Right lobe of liver (tissue), 6 donors: ENCODE results near the gene DDX27. TPM values are rescaled to one million over a fixed set of nuclear protein-coding genes. Genes with fewer than 3 reads are reported as not detected.

Experiments
- ATAC-seq, 4 donors: fragments of 200-7000 bp; cut with Tn5 transposase; one replicate each; pipeline ENCODE4 v1.9.1; 2020; ENCODE audit warnings: mild to moderate bottlenecking in 4 of 4, moderate library complexity in 4 of 4
- DNase-seq, 3 donors: peaks; one replicate each; pipeline ENCODE4 v3.0.0-alpha.2; 2020
- H3K27ac ChIP-seq, 3 donors: fragments of 200-600 bp; one replicate each; pipeline ENCODE4 v1.8.0; 2022
- H3K27me3 ChIP-seq, 2 donors: fragments of 200-600 bp; one replicate each; pipeline ENCODE4 v1.8.0; 2022
- H3K36me3 ChIP-seq, 4 donors: fragments of 200-600 bp; sonication (generic) in 1 of 4; one replicate each; pipeline versions ENCODE4 v1.5.1 to v1.8.0; 2017 to 2022; ENCODE audit warnings: control low read depth in 1 of 4
- H3K4me1 ChIP-seq, 4 donors: fragments of 200-600 bp; sonication (generic) in 1 of 4; one replicate each; pipeline versions ENCODE4 v1.5.1 to v1.8.0; 2017 to 2022; ENCODE audit warnings: control low read depth in 1 of 4
- H3K4me3 ChIP-seq, 3 donors: fragments of 200-600 bp; one replicate each; pipeline ENCODE4 v1.8.0; 2022
- H3K9me3 ChIP-seq, 4 donors: fragments of 200-600 bp; sonication (generic) in 1 of 4; one replicate each; pipeline versions ENCODE4 v1.5.1 to v1.8.0; 2017 to 2022; ENCODE audit warnings: control low read depth in 1 of 4
- POLR2A ChIP-seq: fragments of 450-650 bp; IDR thresholded peaks from one replicate; pipeline ENCODE4 v1.6.1; 2017; ENCODE audit warnings: antibody characterized with exemption, mild to moderate bottlenecking
- WGBS: methylation state at CpG from one replicate; pipeline ENCODE4 v1.1.6; 2018; ENCODE audit warnings: low coverage, low lambda C conversion rate; ENCODE audit not compliant: insufficient coverage; ENCODE audit errors: missing lambda C conversion rate; 5-methylcytosine and 5-hydroxymethylcytosine counted together
- intact Hi-C, 2 donors: fragments of 100-400 bp; cut with DNase I; formaldehyde crosslinking; loops; one replicate each; pipeline versions ENCODE4 v1.11.2 to v1.14.1; 2022
- total RNA-seq, 6 experiments: library from RNA; depleted of rRNA in 2 of 6; stranded (reverse); fragments of >200 nt in 2 of 6; fragmentation: NEBNext Ultra II Directional in 3 of 6; extraction: Animal tissue kit (Norgen Biotek cat#: 25700) in 3 of 6; gene quantifications; one replicate each; pipeline versions ENCODE4 v1.1.0 to v1.2.4, GENCODE V29; 2016 to 2023
- TF ChIP-seq, protein P1 (sequence below), 4 donors: fragments of 200-600 bp in 3 of 4; fragments of 450-650 bp in 1 of 4; IDR thresholded peaks; one replicate each; pipeline versions ENCODE4 v1.5.1 to v1.8.0; 2016 to 2022; ENCODE audit warnings: antibody characterized with exemption in 4 of 4, mild to moderate bottlenecking in 2 of 4
- donor health status: DM: no; HTN: yes; CAD: no.
- donor health status: DM: no; HTN: no; CAD: no.
- donor health status: DM: no; HTN: no; CAD: no.
- donor health status: DM: no; HTN: yes; CAD: no.
- donor health status: DM: no; HTN: yes; CAD: no.

DDX27 gene
- total RNA-seq, 6 experiments from 2014 or later, result 7.6 to 15.7 (median 11.6) TPM

DNA sequence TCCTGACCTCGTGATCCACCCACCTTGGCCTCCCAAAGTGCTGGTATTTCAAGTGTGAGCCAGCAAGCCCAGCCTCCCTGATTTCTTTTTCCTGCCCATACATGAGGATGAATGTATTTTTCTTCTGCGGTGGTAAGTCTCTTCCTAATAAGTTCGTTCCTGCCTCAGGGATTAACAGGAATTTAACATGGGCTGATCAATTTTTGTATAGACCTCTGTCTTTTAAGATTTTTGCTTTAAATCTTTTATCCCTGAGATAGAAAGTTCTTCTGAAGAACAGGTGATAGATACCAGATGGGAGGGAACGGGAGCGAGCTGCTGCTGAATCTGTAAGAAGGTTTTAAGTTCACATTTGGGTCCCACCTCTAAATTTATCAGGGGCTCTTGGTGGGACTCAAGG is 65.6 kb downstream of the DDX27 start:
- WGBS, result 92% methylated on average over 2 of the region's 5 CpGs
- ATAC-seq (no peak), DNase-seq (no peak)
- intact Hi-C loops, result no loop called here
- H3K4me1 ChIP-seq, result peaks cover 0 to 20% (median 5%) of the 10 kb centered on the region in 4 donors
- no peak overlapping the region for H3K4me3 ChIP-seq
- peaks cover 0 to 15% (median 0%) of the 10 kb centered on the region in 4 donors for H3K9me3 ChIP-seq
- H3K27ac ChIP-seq, result no peak overlapping the region
- peaks cover 17 to 88% (median 81%) of the 10 kb centered on the region in 4 donors for H3K36me3 ChIP-seq
- no peaks in the 10 kb centered on the region for H3K27me3 ChIP-seq
- TF ChIP-seq, protein P1, sequence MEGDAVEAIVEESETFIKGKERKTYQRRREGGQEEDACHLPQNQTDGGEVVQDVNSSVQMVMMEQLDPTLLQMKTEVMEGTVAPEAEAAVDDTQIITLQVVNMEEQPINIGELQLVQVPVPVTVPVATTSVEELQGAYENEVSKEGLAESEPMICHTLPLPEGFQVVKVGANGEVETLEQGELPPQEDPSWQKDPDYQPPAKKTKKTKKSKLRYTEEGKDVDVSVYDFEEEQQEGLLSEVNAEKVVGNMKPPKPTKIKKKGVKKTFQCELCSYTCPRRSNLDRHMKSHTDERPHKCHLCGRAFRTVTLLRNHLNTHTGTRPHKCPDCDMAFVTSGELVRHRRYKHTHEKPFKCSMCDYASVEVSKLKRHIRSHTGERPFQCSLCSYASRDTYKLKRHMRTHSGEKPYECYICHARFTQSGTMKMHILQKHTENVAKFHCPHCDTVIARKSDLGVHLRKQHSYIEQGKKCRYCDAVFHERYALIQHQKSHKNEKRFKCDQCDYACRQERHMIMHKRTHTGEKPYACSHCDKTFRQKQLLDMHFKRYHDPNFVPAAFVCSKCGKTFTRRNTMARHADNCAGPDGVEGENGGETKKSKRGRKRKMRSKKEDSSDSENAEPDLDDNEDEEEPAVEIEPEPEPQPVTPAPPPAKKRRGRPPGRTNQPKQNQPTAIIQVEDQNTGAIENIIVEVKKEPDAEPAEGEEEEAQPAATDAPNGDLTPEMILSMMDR (IDR thresholded peaks at IDR 0.05), result no peak
- TF ChIP-seq POLR2A, result no peak

DNA sequence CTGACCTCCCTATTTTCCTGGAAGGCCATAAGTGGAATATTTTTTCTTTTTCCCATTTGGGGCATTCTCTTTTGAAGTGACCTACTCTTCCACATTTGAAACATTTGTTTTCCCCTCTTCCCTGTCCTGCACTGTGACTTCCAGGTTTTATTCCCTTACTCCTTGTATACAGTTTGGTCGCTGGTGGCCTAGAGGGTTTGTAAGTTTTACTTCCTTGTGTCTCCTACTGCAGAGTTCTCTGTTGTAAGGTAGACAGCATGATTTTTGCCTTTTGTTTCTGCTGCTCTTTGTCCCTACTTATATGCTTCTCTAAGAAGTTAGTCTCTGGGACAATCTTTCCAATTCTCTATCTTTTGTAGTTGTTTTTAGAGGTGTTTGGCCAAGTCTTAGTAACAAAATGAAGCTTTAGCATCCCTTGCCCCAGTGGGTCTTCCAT is 66.0 kb downstream of the DDX27 start:
- no peak for DNase-seq
- H3K27ac ChIP-seq, result no peak overlapping the region
- no peak overlapping the region for H3K4me3 ChIP-seq
- no peak for TF ChIP-seq POLR2A
- TF ChIP-seq, protein P1 (IDR thresholded peaks at IDR 0.05), result no peak
- intact Hi-C loops, result no loop called here
- peaks cover 0 to 16% (median 3%) of the 10 kb centered on the region in 4 donors for H3K4me1 ChIP-seq
- ATAC-seq, result no peak
- peaks cover 0 to 15% (median 0%) of the 10 kb centered on the region in 4 donors for H3K9me3 ChIP-seq
- no peaks in the 10 kb centered on the region for H3K27me3 ChIP-seq
- peaks cover 17 to 85% (median 80%) of the 10 kb centered on the region in 4 donors for H3K36me3 ChIP-seq
- WGBS, result 92% methylated on average over 1 of the region's 1 CpG

DNA sequence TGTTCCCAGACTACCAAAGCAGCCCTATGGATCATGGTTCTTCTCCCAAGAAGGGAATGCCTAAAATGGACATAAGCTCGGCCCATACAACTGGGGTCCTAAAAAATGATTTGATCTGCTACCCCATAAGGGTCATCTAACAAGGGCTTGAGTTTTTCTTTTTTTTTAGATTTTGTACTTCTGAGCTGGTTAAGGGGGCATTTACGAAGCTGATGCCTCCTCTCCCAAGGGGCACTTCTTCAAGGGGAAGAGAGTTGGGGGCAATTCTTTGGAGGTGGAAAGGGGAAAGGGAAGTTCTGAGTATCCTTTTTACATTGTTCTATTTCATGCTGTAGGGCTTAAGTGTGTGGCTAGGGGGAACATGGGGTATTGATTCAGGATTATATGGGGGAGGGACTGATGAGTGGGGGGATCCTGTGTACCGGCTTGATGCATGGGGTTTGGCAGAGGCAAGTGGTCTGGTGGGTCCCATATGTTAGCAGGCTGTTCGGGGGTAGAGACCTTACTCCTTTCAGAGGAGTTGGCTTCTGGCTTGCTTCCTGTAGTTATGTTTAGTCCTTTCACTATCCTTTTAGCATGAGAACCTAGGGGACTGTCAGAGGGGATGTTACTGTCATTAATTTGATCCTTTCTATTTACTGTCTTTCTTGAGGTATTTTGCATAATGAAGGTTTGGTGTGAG is 66.7 kb downstream of the DDX27 start:
- H3K4me1 ChIP-seq, result peaks cover 0 to 10% (median 3%) of the 10 kb centered on the region in 4 donors
- no peak overlapping the region for H3K27ac ChIP-seq
- WGBS, result 90% methylated on average over 3 of the region's 4 CpGs
- ATAC-seq (no peak), DNase-seq (no peak)
- no peaks in the 10 kb centered on the region for H3K27me3 ChIP-seq
- intact Hi-C loops, result no loop called here
- TF ChIP-seq POLR2A, result no peak
- TF ChIP-seq, protein P1 (IDR thresholded peaks at IDR 0.05), result no peak
- no peak overlapping the region for H3K4me3 ChIP-seq
- peaks cover 17 to 84% (median 74%) of the 10 kb centered on the region in 4 donors for H3K36me3 ChIP-seq
- H3K9me3 ChIP-seq, result peaks cover 0 to 15% (median 0%) of the 10 kb centered on the region in 4 donors

DNA sequence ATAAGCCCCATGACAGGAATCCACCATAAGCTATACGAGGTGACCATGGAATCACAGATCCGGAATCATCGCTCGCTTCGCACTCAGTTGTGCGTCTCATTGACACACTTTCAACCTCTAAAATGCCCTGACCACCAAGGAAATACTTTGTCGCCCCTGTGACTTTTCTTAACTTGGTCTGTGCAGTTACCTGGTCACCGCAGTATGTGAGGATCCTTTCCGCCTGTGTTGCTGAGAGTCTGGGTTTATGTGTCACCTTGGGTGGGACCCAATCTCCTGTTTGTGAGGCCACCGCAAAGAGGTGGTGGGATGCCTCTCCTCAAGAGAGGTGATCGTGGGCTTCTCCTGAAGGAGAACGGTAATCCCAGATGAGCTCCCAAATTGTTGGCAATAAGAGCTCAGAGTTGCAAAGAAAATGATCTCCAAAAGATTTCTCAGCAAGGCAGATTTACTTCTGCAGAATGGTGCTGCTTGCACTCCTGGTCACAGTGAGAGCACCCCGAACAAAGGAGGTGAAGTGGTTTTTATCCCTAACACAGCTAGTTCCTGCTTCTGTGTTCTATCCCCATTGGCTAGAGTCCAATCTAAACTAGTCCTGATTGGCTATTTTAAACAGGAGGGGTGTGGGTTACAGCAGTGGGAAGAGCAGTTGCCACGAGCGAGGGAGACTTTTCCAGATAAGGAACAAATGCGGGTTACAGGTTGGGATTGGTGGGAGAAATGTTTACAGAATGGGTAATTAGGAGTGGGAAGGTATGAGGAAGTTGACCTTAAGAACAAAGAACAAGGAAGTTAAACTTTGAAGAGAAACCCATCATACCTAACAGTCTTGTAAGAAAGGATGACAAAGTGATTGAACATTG is 67.7 kb downstream of the DDX27 start:
- 85% methylated on average over 15 of the region's 16 CpGs for WGBS
- H3K27me3 ChIP-seq, result no peaks in the 10 kb centered on the region
- peaks cover 0 to 15% (median 0%) of the 10 kb centered on the region in 4 donors for H3K9me3 ChIP-seq
- H3K4me3 ChIP-seq, result no peak overlapping the region
- DNase-seq (no peak), ATAC-seq (no peak)
- peaks cover 0 to 7% (median 0%) of the 10 kb centered on the region in 4 donors for H3K4me1 ChIP-seq
- no peak overlapping the region for H3K27ac ChIP-seq
- peaks cover 9 to 82% (median 69%) of the 10 kb centered on the region in 4 donors for H3K36me3 ChIP-seq
- no peak for TF ChIP-seq POLR2A
- intact Hi-C loops, result no loop called here
